Measurements from ENCODE around the gene RECK. TPM values are rescaled to one million over a fixed set of nuclear protein-coding genes. Genes with fewer than 3 reads are reported as not detected.

RECK gene
- total and polyA plus RNA-seq, 7 donors, result 1.4 to 8.0 (median 2.0) TPM

GRCh38 chr9:36161187-36161586, 124.5 kb downstream of the RECK start:
- ATAC-seq, result peak in 1 of 4 donors; percentile 29
- intact Hi-C loops (cut with DNase I), result loop anchor here in 1 of 2 donors (5.0 kb wide), 1 partner anchor 59 kb away; no protein-coding TSS in a partner anchor

DNA sequence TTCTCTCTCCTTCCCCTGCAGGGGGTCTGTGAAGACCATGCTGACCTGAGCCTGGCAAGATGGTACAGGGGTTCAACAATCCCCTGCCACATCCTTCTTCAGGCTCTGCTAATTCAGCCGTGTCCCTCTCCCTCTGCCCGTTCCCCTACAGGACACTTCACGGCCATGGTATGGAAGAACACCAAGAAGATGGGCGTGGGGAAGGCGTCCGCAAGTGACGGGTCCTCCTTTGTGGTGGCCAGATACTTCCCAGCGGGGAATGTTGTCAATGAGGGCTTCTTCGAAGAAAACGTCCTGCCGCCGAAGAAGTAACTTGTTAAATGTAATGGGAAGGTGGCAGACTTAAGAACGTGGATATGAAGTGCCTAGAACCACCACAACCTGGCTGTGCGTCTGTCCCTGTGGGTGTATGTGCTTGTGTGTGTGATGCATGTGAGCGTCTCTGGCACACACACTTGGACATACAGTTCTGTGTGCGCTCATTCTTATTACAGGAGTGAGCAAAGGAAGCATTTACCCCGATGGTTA, 125.6 kb downstream of the RECK start:
- 80 to 86% (median 80%) methylated on average over 17 of the region's 17 CpGs for WGBS, 3 donors
- H3K4me1 ChIP-seq, result peaks cover 5% of the 10 kb centered on the region
- H3K27ac ChIP-seq, result no peak overlapping the region

More at GRCh38 chr9:36161187-36161586, 124.5 kb downstream of the RECK start:
- TF ChIP-seq CTCF (IDR thresholded peaks at IDR 0.05), result no peak
- H3K9me3 ChIP-seq, result peaks cover 4% of the 10 kb centered on the region
- peaks cover 3% of the 10 kb centered on the region for H3K4me1 ChIP-seq
- H3K27me3 ChIP-seq (ENCODE audit: insufficient read depth in 3 of 3, low read length in 2 of 3), result peaks cover 0 to 14% (median 0%) of the 10 kb centered on the region in 3 donors
- peak overlapping the region; percentile 23 for H3K27ac ChIP-seq
- WGBS, 3 donors, result 61 to 92% (median 76%) methylated on average over 2 of the region's 2 CpGs
- DNase-seq, result no peak
- H3K4me3 ChIP-seq, result no peak overlapping the region
- no peaks in the 10 kb centered on the region for H3K36me3 ChIP-seq (ENCODE audit: insufficient read depth in 1 of 2, low read depth in 1 of 2)

DNA sequence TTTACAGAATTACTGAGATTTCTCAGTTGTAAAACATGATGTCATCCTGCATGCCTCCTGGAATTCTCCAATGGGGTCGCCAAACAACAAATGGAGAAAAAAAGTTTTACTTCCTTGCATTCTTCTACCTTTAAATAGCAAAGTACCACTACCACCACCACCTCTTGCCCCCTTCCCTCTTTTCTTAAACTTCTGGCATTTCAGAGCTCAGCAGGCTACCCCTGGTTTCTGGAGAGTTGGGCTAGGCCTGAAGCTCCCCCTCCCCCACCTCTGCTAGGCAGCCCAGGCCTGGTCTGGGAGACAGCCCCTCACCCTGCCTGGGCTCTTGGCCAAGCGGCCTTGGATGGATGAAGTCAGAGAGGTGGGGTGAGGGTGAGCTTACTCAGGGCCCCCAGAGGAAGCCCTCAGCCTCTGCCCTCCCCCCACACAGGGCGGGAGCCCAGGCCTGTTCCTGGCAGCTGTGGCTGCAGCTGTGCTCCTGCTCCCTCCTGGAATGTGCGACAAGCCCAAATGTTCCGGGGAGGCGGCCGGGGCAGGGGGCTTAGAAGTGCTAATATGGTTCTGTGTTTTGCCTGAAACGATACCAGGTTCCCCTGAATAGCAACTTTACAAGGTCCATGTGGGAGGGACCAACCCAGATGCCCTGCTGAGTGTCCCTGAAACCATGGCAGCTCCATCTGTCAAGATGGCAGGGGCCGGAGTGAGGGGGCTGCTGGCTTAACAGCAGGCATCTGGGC, 126.5 kb downstream of the RECK start:
- TF ChIP-seq CTCF (IDR thresholded peaks at IDR 0.05), result no peak
- Histone ChIP-seq H3K9me3 (no peaks in the 10 kb centered on the region), H3K4me1 (peaks cover 5% of the 10 kb centered on the region), H3K36me3 (ENCODE audit: insufficient read depth in 1 of 2, low read depth in 1 of 2) (no peaks in the 10 kb centered on the region), H3K27ac (peak overlapping the region; percentile 63), H3K27me3 (ENCODE audit: insufficient read depth in 3 of 3, low read length in 2 of 3) (peaks cover 0 to 23% (median 0%) of the 10 kb centered on the region in 3 donors), H3K4me3 (no peak overlapping the region)
- ATAC-seq (peak; percentile 31 to 57 (median 39)), DNase-seq (peak; percentile 68 to 85)
- intact Hi-C loops (cut with DNase I), result loop anchor here in 1 of 2 donors (5.0 kb wide), 1 partner anchor 61 kb away; no protein-coding TSS in a partner anchor
- WGBS, 3 donors, result 17 to 21% (median 20%) methylated on average over 8 to 9 of the region's 9 CpGs

More for the DNA sequence above, 125.6 kb downstream of the RECK start:
- Histone ChIP-seq H3K4me3 (no peak overlapping the region), H3K9me3 (no peaks in the 10 kb centered on the region), H3K36me3 (ENCODE audit: insufficient read depth in 1 of 2, low read depth in 1 of 2) (no peaks in the 10 kb centered on the region), H3K27me3 (ENCODE audit: insufficient read depth in 3 of 3, low read length in 2 of 3) (peaks cover 0 to 19% (median 0%) of the 10 kb centered on the region in 3 donors)
- TF ChIP-seq CTCF (IDR thresholded peaks at IDR 0.05), result no peak
- DNase-seq (no peak), ATAC-seq (no peak)
- intact Hi-C loops (cut with DNase I), result loop anchor here in 1 of 2 donors (5.0 kb wide), 1 partner anchor 60 kb away; no protein-coding TSS in a partner anchor

GRCh38 chr9:36163786-36164170, 127.1 kb downstream of the RECK start:
- peaks cover 0 to 23% (median 0%) of the 10 kb centered on the region in 3 donors for H3K27me3 ChIP-seq (ENCODE audit: insufficient read depth in 3 of 3, low read length in 2 of 3)
- WGBS, 3 donors, result 21 to 27% (median 24%) methylated on average over 4 of the region's 4 CpGs
- intact Hi-C loops (cut with DNase I), result loop anchor here (2.0 to 5.0 kb wide), 2 partner anchors 61 to 261 kb away; no protein-coding TSS in a partner anchor
- no peak overlapping the region for H3K4me3 ChIP-seq
- peaks cover 5% of the 10 kb centered on the region for H3K4me1 ChIP-seq
- no peaks in the 10 kb centered on the region for H3K9me3 ChIP-seq
- ATAC-seq, result peak in 3 of 4 donors; percentile 3 to 36 (median 33)
- no peak for DNase-seq
- H3K27ac ChIP-seq, result peak overlapping the region; percentile 63
- TF ChIP-seq CTCF (IDR thresholded peaks at IDR 0.05), result no peak
- H3K36me3 ChIP-seq (ENCODE audit: insufficient read depth in 1 of 2, low read depth in 1 of 2), result no peaks in the 10 kb centered on the region

Data from psoas muscle (tissue), 8 donors.